ENCODE measurements around the gene PIP5K1A.

PIP5K1A gene

GRCh38 chr1:151289080-151289935 lies 91.0 kb downstream of the PIP5K1A start:
- no peak for DNase-seq

- DNase-seq: no peak
These were observed 91.8 kb downstream of the PIP5K1A start for GRCh38 chr1:151289991-151290708.

DNA sequence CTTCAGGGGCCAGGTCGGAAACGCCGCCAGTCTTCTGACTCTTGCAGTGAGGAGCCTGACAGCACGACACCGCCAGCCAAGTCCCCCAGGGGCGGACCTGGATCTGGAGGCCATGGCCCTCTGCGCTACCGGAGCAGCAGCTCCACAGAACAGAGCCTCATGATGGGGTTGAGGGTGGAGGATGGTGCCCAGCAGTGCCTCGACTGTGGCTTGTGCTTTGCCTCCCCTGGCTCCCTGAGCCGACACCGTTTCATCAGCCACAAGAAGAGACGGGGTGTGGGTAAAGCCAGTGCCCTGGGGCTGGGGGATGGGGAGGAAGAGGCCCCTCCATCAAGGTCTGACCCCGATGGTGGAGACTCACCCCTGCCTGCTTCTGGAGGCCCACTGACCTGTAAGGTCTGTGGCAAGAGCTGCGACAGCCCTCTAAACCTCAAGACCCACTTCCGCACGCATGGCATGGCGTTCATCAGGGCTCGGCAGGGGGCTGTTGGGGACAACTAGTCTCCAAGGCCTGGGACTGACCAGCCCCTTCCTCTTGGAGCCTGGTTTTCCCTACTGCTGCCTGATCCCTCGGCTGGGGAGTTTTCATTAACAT lies 92.5 kb downstream of the PIP5K1A start:
- DNase-seq: no peak

- no peak for DNase-seq
These were observed 94.1 kb downstream of the PIP5K1A start for GRCh38 chr1:151292207-151293030.

DNA sequence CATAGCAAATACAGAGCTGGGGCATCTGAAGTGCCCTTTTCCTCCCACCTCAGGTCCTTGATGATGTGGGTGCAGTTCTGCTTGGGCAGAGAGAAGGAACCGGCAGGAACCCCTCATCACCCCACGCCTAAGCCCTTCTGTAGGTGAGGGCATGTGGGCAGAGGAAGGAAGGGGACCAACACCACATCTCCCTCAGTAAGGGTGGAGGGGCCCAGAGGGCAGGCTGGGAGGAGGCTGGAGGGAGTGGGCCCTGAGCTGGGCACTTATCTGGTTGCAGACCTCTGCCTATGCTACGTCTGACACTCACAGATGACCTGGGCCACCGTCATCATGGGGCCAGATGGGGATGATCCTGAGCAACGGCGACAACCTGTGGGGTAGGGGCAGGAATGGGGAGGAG lies 94.7 kb downstream of the PIP5K1A start:
- DNase-seq: no peak

DNA sequence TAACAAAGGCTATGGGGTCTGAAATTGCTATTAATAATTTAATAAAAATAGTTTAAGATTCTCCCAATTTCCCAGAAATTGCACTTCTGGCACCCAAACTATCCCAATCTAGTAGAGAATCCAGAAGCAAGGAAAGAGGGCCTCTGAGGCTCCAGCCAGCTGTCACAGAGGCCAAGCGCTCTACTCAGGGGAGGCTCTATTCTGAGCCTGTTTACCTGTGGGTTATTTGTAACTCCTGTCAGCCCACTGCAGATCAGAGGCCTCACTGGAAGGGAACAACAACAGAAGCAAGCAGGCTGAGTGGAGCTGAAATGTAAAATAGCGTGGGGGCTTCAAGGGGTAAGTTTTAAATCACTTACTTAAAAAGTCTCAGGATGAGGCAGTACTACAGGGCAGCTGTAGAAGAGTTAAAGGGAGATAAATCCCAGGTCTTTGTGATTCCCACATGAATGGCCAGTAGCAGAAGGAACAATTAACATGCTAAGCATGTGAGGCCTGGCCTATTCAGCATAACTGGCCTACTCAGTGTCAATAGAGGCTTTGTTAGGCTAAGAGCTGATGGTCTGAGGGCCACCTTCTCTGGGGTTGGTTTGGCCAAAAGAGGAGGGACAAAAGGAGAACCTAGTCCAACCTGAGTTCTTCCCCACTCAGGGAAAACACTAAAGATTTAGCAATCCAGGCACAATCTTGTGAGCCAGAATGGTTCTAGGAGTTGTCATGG lies 96.5 kb downstream of the PIP5K1A start:
- DNase-seq: no peak

Measured in activated CD4-positive, alpha-beta T cell treated with anti-CD3 and anti-CD28 coated beads, Interleukin-2, amount 50 U/mL, for 48 hours (primary cell).